ENCODE measurements around the gene CCDC134.
"Not testable (repeated sequence)": the region's sequence is repeated elsewhere in the genome, so short reads cannot be mapped to it uniquely, and the experiment has no call there.

CCDC134 gene

GRCh38 chr22:41862530-41863266, 62.2 kb downstream of the CCDC134 start (continued):
- TF ChIP-seq PATZ1 (CRISPR knock-in tag; IDR thresholded peaks at IDR 0.05; ENCODE audit: borderline replicate concordance): no peak

- no peak for ATAC-seq
- no peak for TF ChIP-seq ZNF565 (CRISPR knock-in tag; conservative IDR thresholded peaks at IDR 0.05; ENCODE audit: low read depth)
- no peak for TF ChIP-seq RARB (CRISPR knock-in tag; IDR thresholded peaks at IDR 0.05)
- TF ChIP-seq BACH2 (CRISPR knock-in tag; IDR thresholded peaks at IDR 0.05; ENCODE audit: borderline replicate concordance): no peak
- no peak for TF ChIP-seq ISL1 (CRISPR knock-in tag; IDR thresholded peaks at IDR 0.05)
- no peak for TF ChIP-seq ZFP3 (CRISPR knock-in tag; IDR thresholded peaks at IDR 0.05)
Observed at GRCh38 chr22:41863472-41863871, 63.0 kb downstream of the CCDC134 start.

GRCh38 chr22:41868556-41868955, 68.1 kb downstream of the CCDC134 start:
- TF ChIP-seq ZC3H10 (CRISPR knock-in tag; IDR thresholded peaks at IDR 0.05): no peak
- no peak for TF ChIP-seq ISL1 (CRISPR knock-in tag; IDR thresholded peaks at IDR 0.05)
- no peak for TF ChIP-seq CSRNP3 (CRISPR knock-in tag; IDR thresholded peaks at IDR 0.05)
- no peak for TF ChIP-seq PATZ1 (CRISPR knock-in tag; IDR thresholded peaks at IDR 0.05; ENCODE audit: borderline replicate concordance)
- TF ChIP-seq ESRRG (CRISPR knock-in tag; IDR thresholded peaks at IDR 0.05): no peak
- TF ChIP-seq TOX (CRISPR knock-in tag; IDR thresholded peaks at IDR 0.05; ENCODE audit: borderline replicate concordance): no peak
- TF ChIP-seq TSHZ2 (CRISPR knock-in tag; IDR thresholded peaks at IDR 0.05): no peak
- no peak for TF ChIP-seq PPARA (CRISPR knock-in tag; IDR thresholded peaks at IDR 0.05; ENCODE audit: borderline replicate concordance)
- no peak for TF ChIP-seq CSDC2 (CRISPR knock-in tag; IDR thresholded peaks at IDR 0.05)
- no peak for TF ChIP-seq POU6F1 (CRISPR knock-in tag; IDR thresholded peaks at IDR 0.05; ENCODE audit: borderline replicate concordance, low read depth)
- no peak for TF ChIP-seq ZNF70 (CRISPR knock-in tag; IDR thresholded peaks at IDR 0.05)
- no peak for TF ChIP-seq ZNF8 (CRISPR knock-in tag; IDR thresholded peaks at IDR 0.05)
- no peak for TF ChIP-seq ZNF565 (CRISPR knock-in tag; conservative IDR thresholded peaks at IDR 0.05; ENCODE audit: low read depth)
- TF ChIP-seq BACH2 (CRISPR knock-in tag; IDR thresholded peaks at IDR 0.05; ENCODE audit: borderline replicate concordance): no peak
- TF ChIP-seq ZFP30 (CRISPR knock-in tag; IDR thresholded peaks at IDR 0.05): no peak
- no peak for TF ChIP-seq GLIS3 (CRISPR knock-in tag; IDR thresholded peaks at IDR 0.05)
- TF ChIP-seq SNAI2 (CRISPR knock-in tag; IDR thresholded peaks at IDR 0.05): no peak
- TF ChIP-seq ZFP3 (CRISPR knock-in tag; IDR thresholded peaks at IDR 0.05): no peak
- TF ChIP-seq RARB (CRISPR knock-in tag; IDR thresholded peaks at IDR 0.05): no peak
- TF ChIP-seq ARNTL (CRISPR knock-in tag; IDR thresholded peaks at IDR 0.05; ENCODE audit: borderline replicate concordance, low read depth): no peak
- ATAC-seq: no peak

GRCh38 chr22:41870081-41870480, 69.6 kb downstream of the CCDC134 start:
- not testable (repeated sequence) for ATAC-seq
